ENCODE data around the gene C20orf202. TPM values are rescaled to one million over a fixed set of nuclear protein-coding genes. Genes with fewer than 3 reads are reported as not detected.

C20orf202 gene
- polyA plus RNA-seq, 3 donors: 0.12 TPM; not detected in 2

DNA sequence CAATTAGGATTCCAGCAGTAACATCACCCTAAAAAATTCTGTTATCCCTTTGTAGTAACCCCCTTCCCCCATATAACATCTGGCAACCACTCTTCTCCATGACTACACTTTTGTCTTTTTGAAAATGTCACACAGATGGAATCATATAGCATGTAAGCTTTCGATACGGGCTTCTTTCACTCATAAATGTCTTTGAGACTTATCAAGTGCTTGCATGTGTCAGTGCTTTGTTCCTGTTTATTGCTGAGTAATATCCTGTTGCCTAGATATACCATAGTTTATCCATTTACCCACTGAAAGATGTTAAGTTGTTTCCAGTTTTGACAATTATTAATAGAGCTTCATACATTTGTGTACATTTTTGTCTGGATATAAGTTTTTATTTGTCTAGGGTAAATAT is 52.4 kb downstream of the C20orf202 start:
- H3K9me3 ChIP-seq (replicated peaks in 1 of 2; ENCODE audit: control insufficient read depth in 1 of 2, insufficient read depth in 1 of 2, low read length in 2 of 2): peaks cover 3 to 6% of the 10 kb centered on the region in 2 donors
- Mint-ChIP-seq H3K4me1 (no peaks in the 10 kb centered on the region), H3K27ac (no peak overlapping the region), H3K27me3 (ENCODE audit: low read depth in 3 of 3) (peaks cover 4 to 29% (median 6%) of the 10 kb centered on the region in 3 donors), H3K9me3 (peaks cover 3 to 17% (median 9%) of the 10 kb centered on the region in 7 donors), H3K4me3 (no peak overlapping the region), H3K36me3 (peaks cover 0 to 2% of the 10 kb centered on the region in 2 donors)
- intact Hi-C loops (cut with micrococcal nuclease): no loop called here
- H4K20me1 ChIP-seq (ENCODE audit: insufficient read depth, low read length): no peaks in the 10 kb centered on the region
- H3K4me1 ChIP-seq (ENCODE audit: control insufficient read depth in 1 of 2, insufficient read depth in 2 of 2, low read length in 2 of 2): no peaks in the 10 kb centered on the region
- H3K27ac ChIP-seq (ENCODE audit: low read depth in 1 of 2, low read length in 2 of 2): no peak overlapping the region
- TF ChIP-seq, protein P1, sequence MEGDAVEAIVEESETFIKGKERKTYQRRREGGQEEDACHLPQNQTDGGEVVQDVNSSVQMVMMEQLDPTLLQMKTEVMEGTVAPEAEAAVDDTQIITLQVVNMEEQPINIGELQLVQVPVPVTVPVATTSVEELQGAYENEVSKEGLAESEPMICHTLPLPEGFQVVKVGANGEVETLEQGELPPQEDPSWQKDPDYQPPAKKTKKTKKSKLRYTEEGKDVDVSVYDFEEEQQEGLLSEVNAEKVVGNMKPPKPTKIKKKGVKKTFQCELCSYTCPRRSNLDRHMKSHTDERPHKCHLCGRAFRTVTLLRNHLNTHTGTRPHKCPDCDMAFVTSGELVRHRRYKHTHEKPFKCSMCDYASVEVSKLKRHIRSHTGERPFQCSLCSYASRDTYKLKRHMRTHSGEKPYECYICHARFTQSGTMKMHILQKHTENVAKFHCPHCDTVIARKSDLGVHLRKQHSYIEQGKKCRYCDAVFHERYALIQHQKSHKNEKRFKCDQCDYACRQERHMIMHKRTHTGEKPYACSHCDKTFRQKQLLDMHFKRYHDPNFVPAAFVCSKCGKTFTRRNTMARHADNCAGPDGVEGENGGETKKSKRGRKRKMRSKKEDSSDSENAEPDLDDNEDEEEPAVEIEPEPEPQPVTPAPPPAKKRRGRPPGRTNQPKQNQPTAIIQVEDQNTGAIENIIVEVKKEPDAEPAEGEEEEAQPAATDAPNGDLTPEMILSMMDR (IDR thresholded peaks at IDR 0.05): no peak
- H3K27me3 ChIP-seq (ENCODE audit: control insufficient read depth in 2 of 2, insufficient read depth in 2 of 2, low read length in 2 of 2): peaks cover 13 to 32% of the 10 kb centered on the region in 2 donors
- H3K4me2 ChIP-seq (replicated peaks; ENCODE audit: extremely low read depth, low read length, poor library complexity, severe bottlenecking): no peak overlapping the region
- no peak overlapping the region for H2AFZ ChIP-seq (ENCODE audit: insufficient read depth, low read depth, low read length, poor library complexity, severe bottlenecking)
- H3K9ac ChIP-seq (ENCODE audit: insufficient read depth, low read length, poor library complexity, severe bottlenecking): no peak overlapping the region
- no CpG with 5 or more reads among the region's 2 CpGs for WGBS (ENCODE audit: insufficient coverage)
- no peaks in the 10 kb centered on the region for H3K36me3 ChIP-seq (replicated peaks in 1 of 2; ENCODE audit: control insufficient read depth in 1 of 2, insufficient read depth in 2 of 2, low read length in 2 of 2)
- no peak for DNase-seq
- no peaks in the 10 kb centered on the region for H3K79me2 ChIP-seq (ENCODE audit: insufficient read depth, low read length)
- no peak overlapping the region for H3K4me3 ChIP-seq (replicated peaks in 1 of 3; ENCODE audit: low read depth in 2 of 3, low read length in 3 of 3)

Other genes starting within 250 kb of the C20orf202 start
- not detected for gene RSPO4, start 201.1 kb upstream of the C20orf202 start, polyA plus RNA-seq
- 100 to 1,000 TPM; 103 to 349 (median 138) TPM for gene PSMF1, start 84.9 kb upstream of the C20orf202 start, polyA plus RNA-seq
- gene TMEM74B, start 18.5 kb upstream of the C20orf202 start, polyA plus RNA-seq: not detected
- gene RAD21L1, start 22.6 kb downstream of the C20orf202 start, polyA plus RNA-seq: not detected
- gene SNPH, start 62.8 kb downstream of the C20orf202 start, polyA plus RNA-seq: under 1 TPM in 2 of 3 donors, not detected in 1; 0.07 to 0.10 TPM
- 1 to 10 TPM in 1 of 3 donors, under 1 TPM in 2; 0.69 to 1.0 (median 0.71) TPM for gene SDCBP2, start 125.7 kb downstream of the C20orf202 start, polyA plus RNA-seq
- gene FKBP1A, start 189.6 kb downstream of the C20orf202 start, polyA plus RNA-seq: 100 to 1,000 TPM; 155 to 268 (median 194) TPM